Fibroblast of villous mesenchyme (primary cell): ENCODE measurements around the gene SEPTIN14. TPM values are rescaled to one million over a fixed set of nuclear protein-coding genes. Genes with fewer than 3 reads are reported as not detected.
"Not testable (repeated sequence)": the region's sequence is repeated elsewhere in the genome, so short reads cannot be mapped to it uniquely, and the experiment has no call there.

Experiments used
- DNase-seq: peaks from one replicate; pipeline ENCODE4 v3.0.0-alpha.2; 2010; ENCODE audit warnings: low read depth
- H3K4me3 ChIP-seq: 2 replicates; pipeline ENCODE4 v1.5.1; 2011; ENCODE audit warnings: low read depth, mild to moderate bottlenecking, low read length
- CTCF ChIP-seq: IDR thresholded peaks from 2 replicates; pipeline ENCODE4 v1.5.1; 2012; ENCODE audit warnings: low read depth, mild to moderate bottlenecking, low read length; ENCODE audit not compliant: insufficient read depth
- total RNA-seq: library from RNA; depleted of rRNA; stranded (reverse); fragments of >200 nt; gene quantifications from 2 replicates; pipeline ENCODE4 v1.2.3, GENCODE V29; 2012

Gene SEPTIN14
- total RNA-seq, 1 donor: not detected

- no peak overlapping the region for H3K4me3 ChIP-seq
- no peak for TF ChIP-seq CTCF
- DNase-seq: no peak
Measured at GRCh38 chr7:55827577-55827976, 35.0 kb downstream of the SEPTIN14 start.

- TF ChIP-seq CTCF: no peak
- H3K4me3 ChIP-seq: no peak overlapping the region
- DNase-seq: no peak
Measured at GRCh38 chr7:55818686-55819085, 43.9 kb downstream of the SEPTIN14 start.

GRCh38 chr7:55797260-55797659 is 65.3 kb downstream of the SEPTIN14 start:
- not testable (repeated sequence) for DNase-seq, H3K4me3 ChIP-seq

GRCh38 chr7:55794527-55794926 is 68.0 kb downstream of the SEPTIN14 start:
- H3K4me3 ChIP-seq: no peak overlapping the region
- TF ChIP-seq CTCF: no peak
- no peak for DNase-seq

- H3K4me3 ChIP-seq: no peak overlapping the region
- no peak for DNase-seq
- TF ChIP-seq CTCF: no peak
Measured at GRCh38 chr7:55792048-55792447, 70.5 kb downstream of the SEPTIN14 start.

- DNase-seq: no peak
- TF ChIP-seq CTCF: no peak
- H3K4me3 ChIP-seq: no peak overlapping the region
Measured at GRCh38 chr7:55787796-55788195, 74.8 kb downstream of the SEPTIN14 start.

- DNase-seq: no peak
- TF ChIP-seq CTCF: no peak
- no peak overlapping the region for H3K4me3 ChIP-seq
Measured at GRCh38 chr7:55786901-55787300, 75.7 kb downstream of the SEPTIN14 start.

GRCh38 chr7:55785444-55785843 is 77.1 kb downstream of the SEPTIN14 start:
- not testable (repeated sequence) for DNase-seq

More at GRCh38 chr7:55785444-55785843, 77.1 kb downstream of the SEPTIN14 start:
- H3K4me3 ChIP-seq: not testable (repeated sequence)
